HG02571 (cell line): ENCODE results near the gene PRMT7.

Source experiments
- ATAC-seq: cut with Tn5 transposase; IDR thresholded peaks from one replicate; pipeline ENCODE4 v1.9.1; 2021; ENCODE audit warnings: mild to moderate bottlenecking, moderate library complexity; ENCODE audit not compliant: unreplicated experiment

Gene PRMT7

DNA sequence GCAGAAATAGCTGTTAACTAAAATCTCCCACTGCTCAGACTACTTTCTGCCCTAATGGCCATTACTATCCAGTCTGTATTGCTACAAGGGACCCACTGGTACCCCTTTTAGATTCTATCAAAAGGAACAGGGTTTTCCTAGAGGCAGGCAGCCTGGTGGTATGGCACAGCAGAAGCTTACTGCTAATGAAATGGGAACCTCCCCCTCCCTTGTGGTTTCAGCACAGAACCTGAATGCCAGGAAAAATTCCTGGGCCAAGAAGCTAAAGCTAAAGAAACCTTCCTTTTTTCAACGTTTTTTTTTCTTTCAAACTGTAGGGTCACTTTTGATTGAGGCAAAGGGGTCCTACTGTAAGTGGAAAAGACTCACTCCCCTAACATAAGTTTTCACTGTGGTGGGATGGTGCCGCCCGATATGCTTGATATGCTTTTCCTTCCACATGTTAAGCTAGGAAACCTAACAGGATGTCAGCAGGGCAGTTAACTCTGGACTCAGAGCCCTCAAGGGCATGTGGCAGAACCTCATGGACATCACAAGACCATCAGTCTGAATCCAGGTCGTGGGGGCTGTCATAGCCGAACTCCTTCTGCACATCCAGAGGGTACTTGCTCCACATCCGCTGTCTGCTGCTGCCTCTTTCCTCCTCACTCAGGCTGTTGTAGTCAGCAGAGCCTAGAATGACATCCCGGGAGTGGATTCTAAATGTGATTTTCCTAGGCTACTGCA lies 9.9 kb upstream of the PRMT7 start:
- no peak for ATAC-seq

DNA sequence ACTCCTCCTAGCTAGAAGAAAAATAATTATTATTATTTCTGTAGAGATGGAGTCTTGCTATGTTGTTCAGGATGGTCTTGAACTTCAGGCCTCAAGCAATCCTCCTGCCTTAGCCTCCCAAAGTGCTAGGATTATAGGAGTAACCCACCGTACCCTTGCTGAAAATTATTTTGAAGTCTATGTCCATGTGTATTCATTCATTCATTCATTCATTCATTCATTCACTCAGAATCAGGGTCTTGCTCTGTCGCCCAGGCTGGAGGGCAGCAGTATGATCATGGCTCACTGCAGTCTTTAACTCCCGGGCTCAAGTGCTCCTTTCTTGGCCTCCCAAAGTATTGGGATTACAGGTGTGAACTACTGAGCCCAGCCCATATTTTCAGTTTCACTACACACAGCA lies 4.2 kb upstream of the PRMT7 start:
- no peak for ATAC-seq

DNA sequence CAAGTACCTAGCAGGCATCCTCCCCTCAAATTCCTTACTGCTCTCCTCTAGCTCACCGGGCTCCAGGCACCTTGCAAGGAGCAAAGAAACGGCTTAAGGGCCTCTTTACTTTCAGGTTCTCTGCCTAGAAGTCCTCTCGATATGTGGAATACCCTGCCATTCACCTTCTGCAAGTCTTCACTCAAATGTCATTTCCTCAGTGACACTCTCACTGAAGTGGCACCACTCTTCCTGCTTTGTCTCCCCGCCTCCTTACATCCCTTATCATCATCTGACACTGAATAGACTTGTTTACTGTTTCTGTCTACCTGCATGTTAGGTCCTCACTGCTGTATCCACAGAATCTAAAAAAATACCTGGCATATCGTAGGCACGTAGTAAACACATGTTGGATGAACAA lies 1.0 kb upstream of the PRMT7 start:
- ATAC-seq = no peak

DNA sequence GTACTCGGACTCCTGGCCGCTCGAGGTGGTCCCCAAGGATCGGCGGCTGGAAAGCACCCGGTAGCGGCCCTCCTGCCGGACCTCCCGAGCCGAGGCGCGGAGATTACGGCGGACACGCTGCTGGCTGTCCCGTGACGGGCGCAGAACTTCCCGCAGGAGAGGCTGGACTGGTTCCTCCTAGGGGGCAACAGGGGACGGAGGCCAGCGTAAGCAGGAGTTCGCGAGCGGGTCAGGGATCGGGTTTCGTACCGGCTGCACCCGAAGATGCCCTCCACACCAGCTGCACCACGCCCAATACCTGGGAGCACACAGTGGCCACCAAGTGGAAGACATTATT lies 414 bp upstream of the PRMT7 start:
- ATAC-seq = peak; percentile 12

DNA sequence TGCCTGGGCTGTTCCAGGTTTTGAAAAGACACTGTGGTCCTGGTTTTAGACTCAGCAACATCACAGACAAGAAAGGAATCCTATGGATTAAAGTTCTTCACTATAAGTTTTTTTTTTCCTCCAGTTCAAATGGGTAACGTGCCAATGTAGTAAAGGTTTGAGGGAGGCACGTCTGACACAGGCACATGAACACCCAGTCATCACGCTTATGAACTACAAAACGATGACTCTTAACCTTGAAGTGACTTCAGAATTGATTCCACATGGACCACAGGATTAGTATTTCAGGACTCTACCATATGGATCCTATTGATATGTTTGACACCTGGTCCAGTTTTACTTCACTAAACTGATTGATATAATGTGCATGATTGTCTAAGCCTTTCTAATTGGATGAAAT lies 2.3 kb downstream of the PRMT7 start:
- no peak for ATAC-seq

DNA sequence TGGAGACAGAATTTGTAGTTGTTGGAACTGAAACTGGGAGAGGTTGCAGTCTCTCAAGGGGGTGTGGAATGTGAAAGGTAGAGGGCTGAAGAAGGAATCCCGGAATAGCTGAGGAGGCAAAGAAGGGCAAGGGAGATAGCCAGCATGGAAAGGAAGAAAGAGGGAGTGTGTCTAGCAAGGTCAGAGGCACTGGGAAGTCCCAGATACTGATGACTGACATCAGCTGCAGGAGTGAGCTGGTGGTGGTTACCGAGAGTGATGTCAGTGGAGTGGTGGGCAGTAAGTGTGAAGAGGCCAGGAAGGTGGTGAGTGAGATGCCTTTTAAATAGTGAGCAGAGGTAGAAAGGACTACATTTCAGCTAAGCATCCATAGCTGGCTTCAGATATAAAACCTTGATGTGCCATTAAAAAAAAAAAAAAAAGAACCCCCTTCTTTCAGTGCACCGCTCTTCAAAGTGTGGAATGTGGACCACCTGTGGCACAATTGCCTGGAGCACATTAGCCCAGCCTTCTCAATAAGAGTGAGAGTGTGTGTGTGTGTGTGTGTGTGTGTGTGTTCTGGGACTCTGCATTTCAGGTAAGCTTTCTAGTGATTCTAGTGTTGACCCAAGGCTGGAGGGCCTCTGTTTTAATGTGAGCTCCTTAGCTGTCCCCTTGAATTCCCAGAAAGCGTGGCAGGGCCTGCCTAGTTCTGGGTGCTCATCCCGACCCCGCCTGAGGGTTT lies 8.5 kb downstream of the PRMT7 start:
- no peak for ATAC-seq

DNA sequence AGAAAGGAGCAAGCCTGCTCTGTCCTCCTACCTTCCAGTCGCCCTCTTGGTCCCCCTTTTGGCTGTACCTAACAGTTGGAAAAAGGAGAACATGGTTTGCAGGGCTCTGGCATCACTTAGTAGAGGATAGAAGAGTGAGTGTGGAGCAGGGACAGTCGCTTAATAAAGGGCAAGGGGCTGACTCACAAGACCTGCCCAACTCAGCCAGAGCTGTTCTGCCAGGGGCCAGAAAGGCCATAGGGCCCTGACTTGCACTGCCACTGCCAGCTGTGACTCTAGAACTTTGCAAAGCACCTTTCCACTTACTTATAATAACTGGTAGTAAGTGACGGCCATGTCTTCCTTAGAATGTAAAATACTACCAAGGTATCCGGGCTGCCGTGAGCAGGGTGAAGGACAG lies 13.5 kb downstream of the PRMT7 start:
- ATAC-seq = no peak

DNA sequence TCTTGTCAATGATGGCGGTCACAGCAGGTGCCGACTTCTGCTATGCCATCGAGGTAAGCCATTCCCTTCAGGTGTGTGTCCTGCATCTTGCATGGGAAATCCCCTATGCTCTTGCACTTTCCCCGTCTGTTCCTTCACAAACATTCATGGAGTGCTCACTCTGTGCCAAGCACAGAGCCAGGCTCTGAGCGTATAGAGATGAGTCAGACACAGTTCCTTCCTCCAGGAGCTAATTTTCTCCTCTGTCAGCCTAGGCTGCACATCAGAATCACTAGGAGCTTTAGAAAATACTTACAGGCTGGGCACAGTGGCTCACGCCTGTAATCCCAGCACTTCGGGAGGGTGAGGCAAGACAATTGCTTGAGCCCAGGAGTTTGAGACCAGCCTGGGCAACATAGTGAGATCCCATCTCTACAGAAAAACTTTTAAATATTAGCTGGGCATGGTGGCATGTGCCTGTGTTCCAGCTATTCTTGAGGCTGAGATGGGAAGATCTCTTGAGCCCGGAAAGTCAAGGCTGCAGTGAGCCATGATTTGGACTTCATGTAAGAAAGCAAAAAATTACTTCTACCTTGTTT lies 14.1 kb downstream of the PRMT7 start:
- ATAC-seq = no peak

DNA sequence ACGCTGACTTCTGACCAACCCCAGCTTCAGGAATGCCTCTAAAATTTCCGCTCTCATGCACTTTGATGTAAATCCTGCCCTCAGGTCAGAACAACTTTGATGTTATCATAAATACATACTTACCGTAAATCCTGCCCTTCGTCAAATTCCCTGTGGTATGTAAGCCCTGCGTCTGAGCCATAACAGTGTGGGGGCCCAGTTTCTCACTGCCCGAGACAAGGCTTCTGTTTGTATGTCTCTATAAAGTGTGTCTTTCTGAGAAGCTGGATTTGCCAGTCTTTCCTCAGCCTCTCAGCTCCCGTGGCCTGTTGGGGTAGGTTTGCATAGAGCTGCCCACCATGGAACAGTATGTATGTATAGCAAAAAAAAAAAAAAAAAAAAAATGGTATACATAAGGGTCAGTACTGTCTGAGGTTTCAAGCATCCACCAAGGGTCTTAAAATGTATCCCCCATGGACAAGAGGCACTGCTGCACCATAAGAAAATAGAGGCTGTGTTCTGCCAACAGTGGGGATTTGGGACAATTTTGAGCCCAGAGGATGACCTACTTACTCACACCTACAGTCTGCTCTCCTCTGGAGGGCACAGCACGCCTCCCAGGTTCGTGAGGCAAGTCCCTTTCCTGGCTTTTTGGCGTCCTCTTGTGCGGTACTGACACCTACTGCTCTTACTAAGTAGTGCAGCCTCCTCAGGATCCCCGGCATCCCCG lies 17.5 kb downstream of the PRMT7 start:
- peak; percentile 50 for ATAC-seq

DNA sequence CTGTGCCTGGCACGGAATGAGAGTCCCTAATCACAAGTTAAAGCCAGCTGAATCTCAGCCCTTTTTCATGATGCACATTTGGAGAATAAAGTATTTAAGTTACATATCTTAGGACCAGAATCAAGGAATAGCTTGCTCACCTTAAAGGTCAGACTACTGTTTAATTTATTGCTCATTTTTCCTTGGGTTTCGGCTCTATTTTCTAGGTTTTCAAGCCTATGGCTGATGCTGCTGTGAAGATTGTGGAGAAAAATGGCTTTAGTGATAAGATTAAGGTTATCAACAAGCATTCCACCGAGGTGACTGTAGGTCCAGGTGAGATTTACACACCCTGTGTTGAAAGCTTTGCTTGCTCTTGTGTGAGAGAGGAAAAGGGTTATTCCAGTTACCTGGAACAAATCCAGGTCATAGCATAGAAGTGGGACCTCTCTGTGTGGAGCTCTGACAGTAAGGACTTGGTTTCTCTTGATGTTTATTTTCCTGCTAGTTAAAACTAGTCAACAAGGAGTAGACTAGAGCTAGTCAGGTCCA lies 18.1 kb downstream of the PRMT7 start:
- no peak for ATAC-seq

DNA sequence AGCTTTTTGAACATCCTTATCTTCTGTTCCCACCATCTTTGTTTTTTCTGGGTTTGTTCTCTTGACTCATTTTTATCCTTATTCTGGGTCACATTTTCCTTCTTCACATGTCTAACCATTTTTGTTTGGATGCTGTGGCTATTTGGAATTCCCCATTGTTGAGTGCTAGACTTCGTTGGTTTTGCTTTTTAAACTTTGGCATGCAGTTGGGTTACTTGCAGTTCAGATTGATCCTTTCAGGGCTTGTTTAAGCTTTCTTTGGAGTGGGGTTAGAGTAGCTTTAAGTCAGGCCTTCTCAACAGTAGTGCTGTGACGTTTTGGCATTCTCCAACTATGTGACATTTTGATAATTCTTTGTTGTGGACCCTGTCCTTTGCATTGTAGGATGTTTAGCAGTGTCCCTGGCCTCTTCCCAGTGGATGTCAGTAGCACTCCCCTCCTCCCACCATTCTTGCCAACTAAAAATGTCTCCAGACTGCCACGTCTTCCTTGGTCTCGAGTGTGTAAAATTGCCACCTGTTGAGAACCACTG lies 21.1 kb downstream of the PRMT7 start:
- ATAC-seq = no peak

DNA sequence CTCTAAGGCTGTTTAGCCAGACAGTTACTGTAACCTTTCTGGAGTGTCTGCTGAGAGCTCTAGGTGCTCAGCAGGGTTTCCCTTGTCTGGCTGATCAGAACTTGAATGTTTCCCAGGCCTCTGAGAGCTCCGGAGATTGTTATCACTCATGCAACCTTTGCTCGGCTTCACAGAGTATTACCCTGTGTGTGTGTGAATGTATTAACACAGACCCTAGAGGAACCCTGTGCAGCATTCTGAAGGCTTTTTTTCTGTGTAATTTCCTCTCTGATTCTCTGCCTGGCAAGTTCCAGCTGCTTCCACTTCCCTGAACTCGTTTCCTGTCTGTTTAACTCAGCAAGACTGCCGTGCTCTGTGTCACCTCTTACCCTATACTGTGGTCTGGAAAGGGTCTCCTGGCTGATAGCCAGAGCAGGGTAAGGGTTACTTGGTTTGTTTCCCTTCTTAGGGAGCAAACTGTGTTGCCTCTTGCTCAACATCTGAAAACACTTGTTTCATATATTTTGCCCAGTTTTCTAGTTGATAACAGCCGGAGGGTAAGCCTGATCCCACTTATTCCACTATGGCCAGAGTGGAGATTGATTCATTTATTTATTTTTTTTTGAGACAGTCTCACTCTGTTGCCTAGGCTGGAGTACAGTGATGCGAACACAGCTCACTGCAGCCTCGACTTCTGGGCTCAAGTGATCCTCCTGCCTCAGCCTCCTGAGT lies 21.7 kb downstream of the PRMT7 start:
- no peak for ATAC-seq

DNA sequence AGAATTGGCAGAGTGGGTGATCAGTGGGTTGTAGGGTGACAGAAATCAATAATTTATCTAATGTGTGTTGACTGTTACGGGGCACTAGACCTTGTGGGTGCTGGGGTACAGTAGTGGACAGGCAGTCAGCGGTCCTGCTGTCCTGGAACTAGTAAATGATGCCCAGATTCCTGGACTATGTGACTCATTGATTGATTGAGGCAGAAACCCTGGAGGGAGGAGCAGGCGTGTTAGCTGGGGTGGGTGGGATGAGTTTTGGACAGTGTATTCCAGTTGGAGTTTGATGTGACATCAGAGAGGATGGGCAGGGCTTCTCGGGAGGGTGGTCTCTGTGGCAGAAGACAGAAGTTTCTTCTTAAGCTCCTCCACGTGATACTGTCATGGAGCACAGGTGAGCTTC lies 24.4 kb downstream of the PRMT7 start:
- ATAC-seq = no peak

DNA sequence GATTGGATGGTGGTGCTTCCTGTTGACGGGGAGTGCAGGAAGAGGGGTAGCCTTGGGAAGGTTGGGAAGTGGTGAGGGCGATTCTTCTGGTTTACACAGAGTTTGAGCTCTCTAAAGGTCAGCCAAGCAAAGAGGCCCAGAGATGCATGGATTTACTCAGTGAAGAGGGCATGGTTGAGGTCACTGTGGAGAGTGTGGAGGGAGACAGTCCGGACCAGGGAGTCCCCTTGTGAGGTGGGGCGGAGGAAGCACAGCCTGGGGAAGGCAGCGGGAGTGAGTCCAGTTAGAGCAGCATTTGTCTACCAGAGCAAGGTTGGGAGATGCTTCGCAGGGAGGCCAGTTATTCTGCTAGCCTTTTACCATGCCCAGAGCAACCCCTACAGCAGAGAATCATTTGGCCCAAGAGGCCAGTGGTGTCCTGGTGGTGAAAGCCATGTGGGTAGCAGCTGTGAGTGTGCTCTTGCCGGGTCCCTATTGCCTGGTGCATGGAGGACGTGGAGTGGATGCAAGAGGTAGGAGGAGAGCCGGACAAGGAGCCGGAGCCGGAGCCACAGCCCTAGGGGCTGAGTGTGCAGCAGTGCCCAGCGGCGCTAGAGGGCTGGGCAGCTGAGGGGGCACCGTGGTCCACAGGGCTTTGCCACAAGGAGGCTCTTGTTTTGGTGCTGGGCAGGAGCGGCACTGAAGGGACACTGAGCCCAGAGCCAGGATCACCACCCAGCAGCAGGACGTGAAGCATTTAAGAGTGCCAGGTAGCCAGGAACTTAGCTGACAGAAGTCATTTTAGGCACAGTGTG lies 27.7 kb downstream of the PRMT7 start:
- no peak for ATAC-seq

DNA sequence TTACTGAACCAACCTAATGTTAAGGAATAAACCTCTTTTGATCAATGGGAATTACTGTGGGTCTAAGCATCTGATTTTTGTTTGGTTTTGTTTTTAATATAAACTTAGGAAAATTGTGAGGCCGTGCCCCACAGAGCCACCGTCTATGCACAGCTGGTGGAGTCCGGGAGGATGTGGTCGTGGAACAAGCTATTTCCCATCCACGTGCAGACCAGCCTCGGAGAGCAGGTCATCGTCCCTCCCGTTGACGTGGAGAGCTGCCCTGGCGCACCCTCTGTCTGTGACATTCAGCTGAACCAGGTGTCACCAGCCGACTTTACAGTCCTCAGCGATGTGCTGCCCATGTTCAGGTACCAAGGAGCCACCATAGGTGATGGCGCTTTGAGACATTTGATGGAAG lies 28.4 kb downstream of the PRMT7 start:
- no peak for ATAC-seq

DNA sequence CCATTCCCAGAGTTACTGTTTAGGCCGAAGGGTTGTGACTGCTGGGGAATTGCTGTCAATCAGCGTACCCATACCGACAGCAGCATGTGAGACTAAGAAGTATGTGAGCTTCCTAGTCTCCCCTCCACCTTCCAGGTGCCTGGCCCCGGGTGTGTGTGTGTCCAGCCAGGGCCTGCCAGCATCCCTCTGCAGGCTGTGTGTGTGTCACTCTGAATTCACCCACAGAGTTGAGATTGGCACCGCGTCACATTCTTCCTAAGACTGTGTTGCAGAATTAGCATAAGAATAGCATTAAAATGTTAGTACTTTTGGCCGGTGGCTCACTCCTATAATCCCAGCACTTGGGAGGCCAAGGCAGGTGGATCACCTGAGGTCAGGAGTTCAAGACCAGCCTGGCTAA lies 31.8 kb downstream of the PRMT7 start:
- ATAC-seq = no peak

DNA sequence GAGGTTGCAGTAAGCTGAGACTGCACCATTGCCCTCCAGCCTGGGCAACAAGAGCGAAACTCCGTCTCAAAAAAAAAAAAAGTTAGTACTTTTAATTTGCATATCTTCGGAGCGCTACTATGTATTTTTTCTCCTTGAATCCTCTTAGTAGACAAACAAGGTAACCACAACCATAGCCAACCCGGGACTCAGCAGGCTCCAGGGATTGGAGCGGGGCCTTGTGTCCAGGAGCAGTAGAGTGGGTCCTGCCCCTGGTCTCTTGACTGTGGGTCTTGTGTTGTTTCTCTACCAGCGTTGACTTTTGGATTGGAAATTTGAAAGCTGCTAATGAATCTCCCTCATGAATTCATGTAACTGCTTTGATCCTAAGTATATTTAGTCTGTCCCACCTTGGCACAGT lies 32.3 kb downstream of the PRMT7 start:
- ATAC-seq = no peak

DNA sequence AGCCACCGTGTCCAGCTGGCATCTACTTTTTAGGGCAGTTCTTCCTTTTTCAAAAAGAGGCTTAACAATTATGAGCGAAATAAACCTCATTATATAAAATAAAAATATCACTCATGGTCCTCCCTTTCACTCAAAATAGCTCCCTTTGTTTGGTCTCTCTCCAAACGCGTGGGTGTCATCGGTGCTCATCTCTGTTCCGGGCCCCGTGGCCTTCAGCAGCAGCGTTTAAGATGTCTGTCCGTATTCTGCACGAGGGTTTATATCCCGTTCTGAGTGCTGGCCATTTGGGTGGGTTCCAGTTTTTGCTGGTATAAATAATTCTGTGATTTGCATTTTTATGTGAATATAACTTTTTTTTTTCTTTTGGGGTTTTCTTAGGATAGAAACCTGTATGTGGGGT lies 33.4 kb downstream of the PRMT7 start:
- no peak for ATAC-seq

DNA sequence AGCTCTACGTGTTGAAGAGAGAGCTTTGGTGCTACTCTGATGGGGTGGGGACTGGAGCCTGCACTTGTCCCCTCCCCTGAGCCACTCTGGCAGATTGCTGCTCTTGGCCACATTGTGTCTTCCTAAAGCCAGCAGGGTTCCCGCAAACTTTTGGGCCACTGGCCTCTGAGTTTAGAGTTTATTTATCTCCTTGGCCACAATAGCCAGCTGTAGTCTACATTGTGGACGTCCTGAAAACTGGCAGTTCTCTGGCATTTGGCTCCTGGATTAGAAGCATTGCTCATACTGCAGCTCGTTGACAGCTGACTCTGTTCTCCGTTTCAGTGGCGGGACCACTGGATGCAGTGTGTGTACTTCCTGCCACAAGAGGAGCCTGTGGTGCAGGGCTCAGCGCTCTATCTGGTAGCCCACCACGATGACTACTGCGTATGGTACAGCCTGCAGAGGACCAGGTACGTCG lies 34.6 kb downstream of the PRMT7 start:
- no peak for ATAC-seq
